GM21515 (cell line): ENCODE data around the gene ACAP1.

Source experiments
- ATAC-seq: cut with Tn5 transposase; IDR thresholded peaks from one replicate; pipeline ENCODE4 v1.9.1; 2021; ENCODE audit not compliant: unreplicated experiment

Gene ACAP1, protein sequence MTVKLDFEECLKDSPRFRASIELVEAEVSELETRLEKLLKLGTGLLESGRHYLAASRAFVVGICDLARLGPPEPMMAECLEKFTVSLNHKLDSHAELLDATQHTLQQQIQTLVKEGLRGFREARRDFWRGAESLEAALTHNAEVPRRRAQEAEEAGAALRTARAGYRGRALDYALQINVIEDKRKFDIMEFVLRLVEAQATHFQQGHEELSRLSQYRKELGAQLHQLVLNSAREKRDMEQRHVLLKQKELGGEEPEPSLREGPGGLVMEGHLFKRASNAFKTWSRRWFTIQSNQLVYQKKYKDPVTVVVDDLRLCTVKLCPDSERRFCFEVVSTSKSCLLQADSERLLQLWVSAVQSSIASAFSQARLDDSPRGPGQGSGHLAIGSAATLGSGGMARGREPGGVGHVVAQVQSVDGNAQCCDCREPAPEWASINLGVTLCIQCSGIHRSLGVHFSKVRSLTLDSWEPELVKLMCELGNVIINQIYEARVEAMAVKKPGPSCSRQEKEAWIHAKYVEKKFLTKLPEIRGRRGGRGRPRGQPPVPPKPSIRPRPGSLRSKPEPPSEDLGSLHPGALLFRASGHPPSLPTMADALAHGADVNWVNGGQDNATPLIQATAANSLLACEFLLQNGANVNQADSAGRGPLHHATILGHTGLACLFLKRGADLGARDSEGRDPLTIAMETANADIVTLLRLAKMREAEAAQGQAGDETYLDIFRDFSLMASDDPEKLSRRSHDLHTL

GRCh38 chr17:7336240-7337175, at the start of gene ACAP1:
Gene ACAP1 (plus strand): TSS chr17:7336529. CDS start chr17:7336735, 206 bp downstream.
- ATAC-seq = no peak

DNA sequence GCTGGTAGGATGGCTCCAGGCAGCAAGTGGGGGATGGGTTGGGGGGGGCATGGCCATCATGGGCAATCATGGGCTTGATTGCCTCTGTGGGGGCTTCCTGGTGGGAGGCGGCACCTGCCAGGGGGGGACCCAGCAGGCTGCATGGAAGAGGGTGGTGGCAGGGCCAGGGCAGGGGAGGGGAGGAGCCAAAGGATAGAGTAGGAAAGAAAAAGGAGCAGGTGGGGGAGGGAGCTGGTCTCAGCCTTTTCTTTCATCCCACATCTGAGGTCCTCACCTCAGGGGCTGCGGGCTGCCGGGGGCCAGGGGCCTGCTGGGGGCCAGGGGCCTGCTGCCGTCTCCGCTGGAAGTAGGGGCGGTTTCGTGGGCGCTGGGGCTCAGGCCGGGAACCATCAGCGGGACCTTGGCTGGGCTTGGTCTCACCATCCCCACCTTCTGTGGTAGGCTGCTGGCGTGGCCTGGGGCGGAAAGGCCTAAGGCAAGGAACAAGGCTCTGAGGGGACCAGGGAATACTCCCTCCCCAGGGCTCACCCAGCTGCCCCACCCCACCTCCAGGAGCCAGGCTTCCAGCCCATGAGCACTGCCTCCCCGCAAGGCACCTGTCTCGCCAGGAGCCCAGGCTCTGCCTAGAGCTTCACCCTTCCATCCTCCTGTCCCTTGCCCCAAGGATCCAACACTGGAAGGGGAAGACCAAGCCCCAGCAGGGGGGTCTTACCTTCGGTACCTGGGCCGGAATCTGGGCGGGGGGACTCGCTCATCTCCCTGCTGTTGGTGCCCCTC, 46.9 kb upstream of the ACAP1 start:
- ATAC-seq = no peak

GRCh38 chr17:7290166-7290565, 46.2 kb upstream of the ACAP1 start:
- ATAC-seq = no peak

DNA sequence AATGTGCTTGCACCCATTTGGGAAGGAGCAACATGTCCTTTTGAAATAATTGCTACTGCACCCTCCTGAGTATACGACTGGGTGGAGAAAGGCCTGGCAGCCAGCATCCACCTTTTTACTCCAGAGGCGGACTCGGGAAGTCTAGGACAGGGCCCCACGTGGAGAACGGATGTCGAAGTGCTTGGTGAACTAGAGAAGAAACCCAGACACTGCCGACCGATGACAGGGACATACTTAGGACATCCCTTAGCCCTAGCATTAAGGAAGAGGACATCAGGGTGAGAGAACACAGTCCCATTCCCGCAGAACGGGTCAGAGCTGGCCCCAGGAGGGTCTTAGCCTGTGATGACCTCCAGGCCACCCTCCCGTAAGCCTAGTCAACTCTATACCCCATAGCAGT, 45.6 kb upstream of the ACAP1 start:
- ATAC-seq = no peak

DNA sequence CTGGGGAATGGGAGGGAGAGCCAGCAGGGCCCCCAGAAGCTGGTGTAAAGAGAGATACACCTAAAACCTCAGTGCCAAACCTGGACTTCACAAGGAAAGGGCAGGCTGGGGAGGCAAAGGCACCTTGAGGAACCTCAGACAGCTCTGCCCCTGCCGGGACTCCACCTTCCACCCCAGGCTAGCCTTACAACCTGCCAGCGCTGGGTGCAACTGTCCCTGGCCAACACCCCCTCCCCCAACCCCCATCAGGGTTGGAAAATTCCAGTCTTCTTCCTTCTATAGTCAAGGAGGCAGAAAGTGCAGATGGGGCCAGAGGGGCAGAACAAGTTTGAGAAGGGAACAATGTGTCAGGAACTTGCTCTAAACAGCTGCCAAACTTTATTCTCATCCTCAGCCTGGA, 44.1 kb upstream of the ACAP1 start:
- ATAC-seq = no peak

DNA sequence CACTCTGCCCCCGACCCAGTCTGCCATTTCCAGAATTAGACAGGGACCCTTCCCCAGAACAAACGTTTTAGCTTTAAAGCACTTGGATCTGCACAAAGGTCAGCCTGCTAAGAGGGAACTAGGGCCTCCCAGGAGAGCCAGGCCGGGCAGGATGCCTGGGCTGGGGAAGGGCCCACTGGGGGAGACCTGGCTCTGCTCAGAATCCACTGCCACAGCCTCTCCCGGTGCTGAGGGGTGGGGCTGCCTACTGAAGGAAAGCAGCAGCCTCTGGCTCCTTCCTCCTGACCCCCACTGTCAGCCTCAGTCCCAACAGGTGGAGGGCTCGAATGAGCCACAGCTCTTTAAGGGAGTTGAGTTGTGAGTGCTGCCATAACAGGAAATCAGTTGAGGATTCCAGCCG, 43.6 kb upstream of the ACAP1 start:
- no peak for ATAC-seq

DNA sequence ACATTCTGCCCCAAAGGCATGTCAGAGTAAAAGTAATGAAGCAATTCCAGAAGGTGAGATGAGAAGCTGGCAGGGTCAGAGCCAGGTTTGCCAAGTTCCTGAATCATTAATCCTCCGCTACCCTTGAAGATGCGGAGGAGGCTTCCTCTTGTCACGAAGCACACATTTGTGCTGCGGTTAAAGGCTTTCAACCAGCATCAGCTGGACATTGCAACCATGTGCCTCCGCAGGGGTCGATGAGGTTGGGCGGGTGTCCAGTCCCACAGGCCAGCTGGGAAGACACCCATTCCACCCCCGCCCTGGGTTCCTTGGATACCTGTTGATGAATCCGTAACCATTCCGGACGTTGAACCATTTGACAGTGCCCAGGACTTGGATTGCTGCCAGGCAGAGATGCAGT, 43.2 kb upstream of the ACAP1 start:
- no peak for ATAC-seq

DNA sequence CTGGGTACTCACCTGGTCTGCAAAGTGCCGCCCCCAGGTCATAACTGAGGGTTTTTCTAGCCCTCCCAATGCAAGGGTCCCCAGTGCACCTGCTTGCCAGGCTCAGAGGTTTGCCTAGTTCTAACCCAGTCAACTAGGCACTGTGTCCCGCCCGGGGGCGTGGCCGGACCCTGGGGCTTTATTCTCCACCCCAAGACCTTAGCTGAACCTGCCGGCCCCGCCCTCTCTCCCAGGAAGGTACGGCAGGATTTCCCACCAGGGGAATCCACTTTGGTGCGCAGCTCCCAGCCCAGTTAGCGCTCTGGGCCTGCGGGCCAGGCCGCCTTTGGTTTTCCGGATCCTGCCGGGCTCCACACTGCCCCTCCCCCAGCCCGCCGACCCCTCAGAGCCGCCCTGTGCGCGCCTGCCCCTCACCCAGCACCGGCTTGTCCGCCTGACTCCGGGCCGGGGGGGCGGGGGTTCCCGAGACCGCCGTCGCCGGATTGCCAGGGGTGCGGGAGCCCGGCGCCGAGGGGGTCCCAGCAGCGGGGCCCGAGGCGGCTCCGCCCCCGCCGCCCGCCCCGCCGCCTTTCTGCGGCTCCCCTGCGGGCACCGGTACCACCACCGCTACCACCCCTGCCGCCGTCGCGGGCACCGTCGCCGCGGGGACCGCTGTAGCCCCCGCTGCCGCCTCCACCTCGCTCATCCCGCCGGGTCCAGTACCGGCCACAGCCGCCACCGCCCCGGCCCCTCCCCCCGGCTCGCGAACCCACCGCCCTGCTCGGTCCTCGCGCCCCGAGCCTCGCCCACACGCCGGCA, 42.3 kb upstream of the ACAP1 start:
- no peak for ATAC-seq

DNA sequence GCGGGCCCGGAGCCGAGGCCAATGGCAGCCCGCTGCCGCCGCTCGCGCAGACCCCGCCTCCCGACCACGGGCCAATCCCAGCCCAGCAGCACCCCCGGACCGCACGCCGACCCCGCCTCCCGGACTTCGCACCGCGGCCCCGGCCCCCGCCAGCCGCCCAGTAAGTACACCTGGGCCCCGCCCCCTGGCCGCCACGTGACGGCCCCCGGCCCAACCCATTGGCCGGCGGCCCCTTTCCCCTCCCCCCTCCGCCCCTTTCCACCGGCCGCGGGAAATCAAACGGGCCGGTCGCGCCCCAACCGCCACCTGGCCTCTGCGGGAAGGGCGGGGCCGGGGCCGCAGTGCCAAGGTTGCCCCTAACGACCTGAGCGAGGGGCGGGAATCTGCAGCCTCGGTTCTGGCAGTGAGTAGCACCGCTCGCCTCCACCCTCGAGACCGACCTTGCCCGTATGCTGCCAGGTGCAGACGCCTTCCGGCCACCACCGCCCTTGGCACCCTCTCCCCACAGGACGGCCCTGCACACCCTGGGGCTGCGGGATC, 41.6 kb upstream of the ACAP1 start, which contains the start of gene YBX2:
YBX2 (minus strand) TSS at position 26 of the 540 bp plus-strand sequence. CDS start 139 bp downstream, outside the sequence.
- ATAC-seq = no peak

- no peak for ATAC-seq
Observed at GRCh38 chr17:7295230-7296180, 40.8 kb upstream of the ACAP1 start.

- ATAC-seq = no peak
Observed at GRCh38 chr17:7296189-7296861, 40.0 kb upstream of the ACAP1 start.

GRCh38 chr17:7304179-7304578, 32.1 kb upstream of the ACAP1 start:
- no peak for ATAC-seq

- ATAC-seq = peak; percentile 63
Observed at GRCh38 chr17:7306911-7307685, 29.2 kb upstream of the ACAP1 start, which contains the start of gene EIF5A. Gene EIF5A (plus strand): TSS chr17:7307628. CDS start chr17:7309636, 2,008 bp downstream.

DNA sequence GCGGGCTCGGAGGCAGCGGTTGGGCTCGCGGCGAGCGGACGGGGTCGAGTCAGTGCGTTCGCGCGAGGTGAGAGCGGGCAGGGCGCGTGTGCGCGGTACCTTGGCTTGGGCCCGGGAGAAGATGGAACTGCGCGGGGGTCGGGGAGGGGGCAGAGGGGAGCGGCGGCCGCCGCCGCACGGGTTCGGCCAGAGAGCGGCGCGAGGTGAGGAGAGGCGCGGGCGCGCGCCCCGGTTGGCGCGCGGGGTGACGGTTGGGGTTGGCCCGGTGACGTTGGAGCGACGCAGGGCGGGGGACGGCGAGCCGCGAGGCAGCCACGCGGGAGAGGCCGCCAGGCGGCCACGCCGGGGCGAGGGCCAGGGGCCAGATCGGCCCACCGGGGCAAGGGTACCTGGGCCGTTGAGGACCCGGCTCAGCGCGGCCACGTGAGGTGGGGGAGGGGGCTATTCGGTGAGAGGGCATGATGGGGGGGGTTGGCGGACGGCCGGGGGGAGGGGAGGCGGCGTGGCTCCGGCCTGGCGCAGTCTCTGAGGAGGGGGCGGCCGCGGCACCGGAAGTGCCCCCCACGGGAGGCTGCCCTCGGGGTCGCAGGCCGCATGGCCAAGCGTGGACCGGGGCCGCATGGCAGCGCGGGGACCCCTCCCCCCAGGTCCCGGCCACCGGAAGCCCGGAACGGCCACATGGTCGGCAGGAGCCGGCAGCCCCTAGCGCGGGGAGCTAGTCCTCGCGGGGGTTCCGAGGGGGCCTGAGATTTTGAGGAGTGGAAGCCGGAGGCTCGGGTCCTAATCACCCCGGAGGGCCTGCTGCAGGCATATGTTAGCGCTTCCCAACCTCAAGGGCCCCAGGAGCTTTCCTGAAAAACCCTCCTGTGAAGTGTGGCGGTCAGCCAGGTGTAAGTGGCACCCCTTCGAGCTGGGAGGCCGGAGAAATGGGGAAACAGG, 28.4 kb upstream of the ACAP1 start:
- ATAC-seq = peak; percentile 5

GRCh38 chr17:7308625-7309433, 27.5 kb upstream of the ACAP1 start:
- no peak for ATAC-seq
